Stomach smooth muscle (tissue), 2 donors: Measurements from ENCODE around the gene RNU6-1.

ENCODE experiments used
- H3K27ac ChIP-seq: one replicate; pipeline ENCODE4 v1.7.0; 2013; ENCODE audit warnings: mild to moderate bottlenecking, low read length, inconsistent platforms
- H3K27me3 ChIP-seq, 2 donors: one replicate each; pipeline ENCODE4 v1.7.0; 2013; ENCODE audit warnings: low read length in 2 of 2; ENCODE audit not compliant: insufficient read depth in 2 of 2, control insufficient read depth in 1 of 2
- H3K36me3 ChIP-seq, 2 donors: one replicate each; pipeline ENCODE4 v1.7.0; 2013; ENCODE audit warnings: low read length in 2 of 2; ENCODE audit not compliant: control insufficient read depth in 2 of 2, insufficient read depth in 2 of 2
- H3K4me1 ChIP-seq: one replicate; pipeline ENCODE4 v1.7.0; 2013; ENCODE audit warnings: low read length; ENCODE audit not compliant: control insufficient read depth, insufficient read depth
- H3K4me3 ChIP-seq, 2 donors: one replicate each; pipeline ENCODE4 v1.7.0; 2013; ENCODE audit warnings: low read length in 2 of 2
- H3K9ac ChIP-seq, 2 donors: one replicate each; pipeline ENCODE4 v1.7.0; 2013; ENCODE audit warnings: low read length in 2 of 2, mild to moderate bottlenecking in 1 of 2
- H3K9me3 ChIP-seq, 2 donors: one replicate each; pipeline ENCODE4 v1.7.0; 2013; ENCODE audit warnings: low read length in 2 of 2; ENCODE audit not compliant: control insufficient read depth in 2 of 2
- donor health status: healthy.
- donor health status: Pancreatic carcinoma.

RNU6-1 gene

DNA sequence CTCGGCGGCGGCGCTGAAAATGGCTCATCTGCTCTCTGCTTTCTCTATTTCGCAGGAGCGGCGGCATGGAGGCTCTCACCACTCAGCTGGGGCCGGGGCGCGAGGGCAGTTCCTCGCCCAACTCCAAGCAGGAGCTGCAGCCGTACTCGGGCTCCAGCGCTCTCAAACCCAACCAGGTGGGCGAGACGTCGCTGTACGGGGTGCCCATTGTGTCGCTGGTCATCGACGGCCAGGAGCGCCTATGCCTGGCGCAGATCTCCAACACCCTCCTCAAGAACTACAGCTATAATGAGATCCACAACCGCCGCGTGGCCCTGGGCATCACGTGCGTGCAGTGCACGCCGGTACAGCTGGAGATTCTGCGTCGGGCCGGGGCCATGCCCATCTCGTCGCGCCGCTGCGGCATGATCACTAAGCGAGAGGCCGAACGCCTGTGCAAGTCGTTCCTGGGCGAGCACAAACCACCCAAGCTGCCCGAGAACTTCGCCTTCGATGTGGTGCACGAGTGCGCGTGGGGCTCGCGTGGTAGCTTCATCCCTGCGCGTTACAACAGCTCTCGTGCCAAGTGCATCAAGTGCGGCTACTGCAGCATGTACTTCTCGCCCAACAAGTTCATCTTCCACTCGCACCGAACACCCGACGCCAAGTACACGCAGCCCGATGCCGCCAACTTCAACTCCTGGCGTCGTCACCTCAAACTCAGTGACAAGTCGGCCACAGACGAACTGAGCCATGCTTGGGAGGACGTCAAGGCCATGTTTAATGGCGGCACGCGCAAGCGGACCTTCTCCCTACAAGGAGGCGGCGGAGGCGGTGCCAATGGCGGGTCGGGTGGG lies 13.7 kb downstream of the RNU6-1 start:
- Histone ChIP-seq H3K27me3 (peaks cover 71 to 99% of the 10 kb centered on the region in 2 donors), H3K4me1 (peaks cover 46% of the 10 kb centered on the region), H3K27ac (no peak overlapping the region), H3K36me3 (no peaks in the 10 kb centered on the region), H3K9me3 (peaks cover 0 to 4% of the 10 kb centered on the region in 2 donors), H3K4me3 (peak overlapping the region in 1 of 2 donors; percentile 49), H3K9ac (no peak overlapping the region)

DNA sequence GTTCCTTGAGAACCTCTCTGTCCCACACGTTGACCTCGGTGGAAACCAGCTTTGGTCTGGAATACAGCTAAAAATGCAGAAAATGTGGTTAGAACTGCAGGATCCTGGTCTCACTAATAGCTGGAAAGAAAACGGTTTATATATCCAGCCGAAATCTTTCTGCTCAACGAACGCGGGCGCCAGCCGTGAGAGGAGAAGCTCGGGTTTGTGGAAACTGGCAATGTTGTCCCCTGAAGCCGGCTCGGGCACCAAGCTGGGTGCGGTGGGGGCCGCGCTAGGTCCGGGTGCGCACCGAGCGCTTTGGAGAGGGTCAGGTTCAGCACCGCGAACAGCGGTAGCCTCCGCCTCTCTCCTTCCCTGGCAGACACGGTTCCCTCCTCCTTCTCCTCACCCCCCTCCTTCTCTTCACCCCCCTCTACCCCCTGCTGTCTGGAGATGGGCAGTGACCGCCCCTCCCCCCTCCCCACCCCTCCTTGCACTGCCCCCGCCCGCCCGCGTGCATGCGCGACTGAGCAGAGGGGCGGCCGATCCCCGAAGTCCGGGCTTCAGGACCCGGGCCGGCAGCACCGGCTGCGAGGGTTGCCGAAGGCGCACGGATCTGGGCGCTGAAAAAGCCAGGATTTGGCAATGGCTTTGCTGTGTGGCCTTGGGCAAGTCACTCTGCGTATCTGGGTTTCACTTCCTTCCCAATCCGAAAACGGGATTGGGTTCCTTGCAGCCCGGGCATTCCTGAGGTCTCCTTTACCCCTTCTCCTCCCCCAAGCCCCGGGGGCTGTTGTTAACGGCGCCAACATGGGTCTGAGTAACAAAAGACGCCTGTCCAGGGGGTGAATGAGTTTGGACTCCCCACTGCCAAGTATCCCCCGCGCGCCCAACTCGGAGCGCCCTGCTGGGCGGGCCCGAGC lies 14.6 kb downstream of the RNU6-1 start, which contains the start of gene SKOR1:
Gene SKOR1 (plus strand): TSS at position 534 of the 905 bp plus-strand sequence. CDS start 94 bp downstream, at position 628.
- H3K27me3 ChIP-seq: peaks cover 71 to 99% of the 10 kb centered on the region in 2 donors
- H3K9ac ChIP-seq: no peak within 1 kb of the TSS
- H3K4me3 ChIP-seq: peak within 1 kb of the TSS in 1 of 2 donors; percentile 49
- peaks cover 0 to 4% of the 10 kb centered on the region in 2 donors for H3K9me3 ChIP-seq
- H3K36me3 ChIP-seq: no peaks in the 10 kb centered on the region
- H3K4me1 ChIP-seq: peaks cover 52% of the 10 kb centered on the region
- H3K27ac ChIP-seq: no peak within 1 kb of the TSS

DNA sequence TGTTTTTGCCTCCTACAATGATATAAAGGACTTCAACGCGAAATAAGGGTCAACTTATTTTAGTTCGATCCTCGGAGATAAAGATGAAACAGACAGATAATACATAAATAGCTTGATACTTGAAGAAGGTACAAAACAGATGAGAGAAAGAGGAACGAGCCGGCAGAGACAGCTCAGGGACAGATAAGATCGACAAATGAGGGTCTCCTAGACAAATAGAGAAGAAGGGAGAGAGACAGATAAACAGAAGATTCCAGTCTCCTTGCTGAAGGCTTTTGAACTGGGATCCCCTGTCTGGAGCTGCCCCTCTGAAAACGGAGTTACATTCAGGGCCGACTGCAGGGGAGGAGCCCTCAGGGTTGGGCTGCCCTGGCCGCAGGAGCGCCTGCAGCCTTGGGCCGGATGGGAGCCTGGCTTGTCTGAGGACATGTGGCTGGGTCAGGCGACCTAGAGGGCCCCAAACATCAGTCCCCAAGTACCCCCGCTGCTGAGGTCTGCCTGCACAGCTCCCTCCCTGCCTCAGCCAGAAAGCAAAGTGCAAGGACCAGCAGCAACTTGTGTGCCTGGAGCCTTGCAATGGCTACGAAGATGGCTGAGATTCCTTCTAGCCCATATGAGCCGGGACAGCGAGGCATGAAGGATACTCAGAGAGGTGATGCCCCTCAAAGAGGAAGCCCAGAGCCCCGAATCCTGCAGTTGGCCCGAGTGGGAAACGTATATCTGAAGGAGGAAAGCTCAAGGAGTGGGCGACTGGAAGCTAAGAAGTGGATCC lies 15.5 kb downstream of the RNU6-1 start:
- H3K9ac ChIP-seq: no peak overlapping the region
- peaks cover 0 to 4% of the 10 kb centered on the region in 2 donors for H3K9me3 ChIP-seq
- peaks cover 72 to 99% of the 10 kb centered on the region in 2 donors for H3K27me3 ChIP-seq
- no peaks in the 10 kb centered on the region for H3K36me3 ChIP-seq
- no peak overlapping the region for H3K4me3 ChIP-seq
- peaks cover 54% of the 10 kb centered on the region for H3K4me1 ChIP-seq
- H3K27ac ChIP-seq: no peak overlapping the region

DNA sequence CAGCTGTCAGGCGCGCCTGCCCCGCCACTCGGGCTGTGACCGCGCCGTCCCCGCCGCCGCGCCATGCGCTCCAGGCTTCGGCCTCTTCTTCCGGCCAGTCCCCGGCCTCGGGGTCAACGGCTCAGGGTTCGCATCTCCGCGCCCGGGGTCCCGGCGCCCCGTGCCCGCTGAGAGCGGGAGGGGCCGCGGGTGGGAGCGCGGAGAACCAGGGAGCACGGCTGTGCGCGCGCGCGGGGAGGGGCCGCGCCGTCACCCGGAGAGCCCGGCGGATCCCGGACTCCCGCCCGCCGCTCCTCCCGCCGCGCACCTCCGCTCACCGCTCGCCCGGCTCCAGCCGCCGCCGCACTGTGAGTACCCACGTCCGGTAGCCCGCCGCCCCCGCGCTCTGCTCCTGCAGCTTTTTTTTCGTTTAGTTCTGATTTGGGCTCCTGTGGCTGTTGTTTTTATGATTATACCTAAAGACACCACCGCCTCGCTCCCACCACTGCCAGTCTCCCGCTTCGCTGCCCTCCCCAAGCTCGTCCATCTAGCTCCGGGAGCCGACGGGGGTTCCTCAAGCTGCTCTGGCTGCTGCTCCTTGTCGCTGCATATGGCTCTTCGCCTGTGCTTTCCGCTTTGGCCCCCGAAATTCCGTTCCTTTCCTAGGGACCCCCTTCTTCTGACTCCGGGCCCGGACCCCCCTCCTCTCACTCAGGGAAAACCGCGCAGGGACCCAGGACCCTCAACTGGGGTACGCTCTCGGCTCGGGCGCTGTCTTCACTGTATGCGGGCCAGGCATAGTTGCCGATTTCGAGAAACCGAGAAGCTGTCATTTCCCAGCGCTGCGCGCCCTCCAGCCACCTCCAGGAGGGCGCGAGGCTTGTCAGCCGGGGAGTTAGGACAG lies 16.3 kb downstream of the RNU6-1 start:
- Histone ChIP-seq H3K4me1 (peaks cover 52% of the 10 kb centered on the region), H3K9me3 (peaks cover 0 to 4% of the 10 kb centered on the region in 2 donors), H3K36me3 (no peaks in the 10 kb centered on the region), H3K27me3 (peaks cover 69 to 96% of the 10 kb centered on the region in 2 donors), H3K4me3 (no peak overlapping the region), H3K9ac (no peak overlapping the region), H3K27ac (no peak overlapping the region)

DNA sequence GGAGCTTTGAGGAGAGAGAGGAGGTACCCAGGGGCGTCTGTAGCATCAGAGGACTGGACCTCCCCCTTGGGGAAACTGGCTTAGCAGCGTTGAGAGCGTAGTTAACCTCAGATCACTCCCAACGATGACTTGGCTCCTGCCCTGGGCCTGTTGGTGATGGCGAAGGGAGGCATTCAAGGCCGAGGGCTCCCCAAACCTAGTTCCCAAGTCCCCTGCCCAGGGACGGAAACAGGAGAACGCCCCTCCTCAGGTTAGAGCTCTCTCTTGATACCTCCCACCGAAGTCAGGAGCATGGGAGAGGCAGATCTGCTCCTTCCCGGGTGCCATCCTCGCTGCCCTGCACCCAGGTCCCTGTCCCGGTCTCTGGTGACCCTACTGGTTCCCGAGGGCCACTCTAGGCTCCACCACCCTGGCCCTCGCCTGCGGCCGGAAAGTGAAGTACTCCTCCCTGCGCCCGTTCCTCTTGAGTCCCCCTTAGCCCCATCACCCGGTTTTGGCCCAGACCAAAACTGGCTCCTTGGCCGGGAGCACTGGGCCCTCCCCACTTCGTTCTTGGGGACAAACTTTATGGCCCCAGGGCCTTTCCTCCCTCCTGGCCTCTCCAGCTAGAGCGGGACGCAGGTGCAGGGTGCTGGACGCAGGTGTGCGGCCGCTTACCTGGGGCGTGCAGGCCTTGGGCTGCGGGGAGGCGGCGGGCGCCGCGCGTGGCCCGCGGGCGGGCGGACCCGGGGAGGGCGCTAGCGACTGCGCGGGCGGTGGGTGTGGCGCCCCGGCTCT lies 17.1 kb downstream of the RNU6-1 start:
- H3K4me1 ChIP-seq: peaks cover 44% of the 10 kb centered on the region
- H3K27ac ChIP-seq: no peak overlapping the region
- H3K27me3 ChIP-seq: peaks cover 69 to 95% of the 10 kb centered on the region in 2 donors
- no peak overlapping the region for H3K4me3 ChIP-seq
- H3K9ac ChIP-seq: no peak overlapping the region
- H3K9me3 ChIP-seq: peaks cover 0 to 4% of the 10 kb centered on the region in 2 donors
- no peaks in the 10 kb centered on the region for H3K36me3 ChIP-seq

DNA sequence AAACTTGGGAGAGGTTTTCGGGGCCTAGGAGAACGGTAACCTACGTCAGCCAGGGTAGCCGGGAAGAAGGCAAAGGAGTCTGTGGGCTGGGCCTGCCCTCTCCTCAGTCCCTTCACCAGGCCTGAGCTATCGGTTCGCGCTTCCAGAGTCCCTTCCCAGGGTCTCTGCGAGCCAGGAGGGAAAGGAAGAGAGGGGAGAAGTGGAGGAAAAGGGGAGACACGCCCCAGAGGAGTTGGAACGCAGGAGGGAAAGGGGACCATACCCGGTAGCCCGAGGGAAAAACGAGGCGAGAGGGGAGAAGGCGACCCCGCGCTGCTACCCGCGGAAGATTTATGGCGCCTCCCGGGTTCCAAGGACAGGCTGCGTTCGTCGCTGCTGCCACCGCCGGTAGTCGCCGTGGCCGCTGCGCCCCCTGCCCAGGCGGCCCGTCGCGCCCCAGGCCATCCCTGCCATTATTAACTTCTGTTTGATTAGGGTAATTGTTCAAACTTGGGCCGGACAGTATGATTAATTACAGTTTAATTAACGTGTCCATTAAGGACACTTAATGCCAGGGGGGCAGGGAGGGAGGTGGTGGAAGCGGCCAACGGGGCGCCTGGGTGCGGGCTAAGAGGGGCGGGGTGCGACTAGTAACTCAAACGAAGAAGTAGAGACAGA lies 17.9 kb downstream of the RNU6-1 start:
- H3K27me3 ChIP-seq: peaks cover 71 to 86% of the 10 kb centered on the region in 2 donors
- H3K27ac ChIP-seq: no peak overlapping the region
- no peaks in the 10 kb centered on the region for H3K36me3 ChIP-seq
- H3K9ac ChIP-seq: no peak overlapping the region
- peaks cover 40% of the 10 kb centered on the region for H3K4me1 ChIP-seq
- H3K9me3 ChIP-seq: peaks cover 0 to 4% of the 10 kb centered on the region in 2 donors
- H3K4me3 ChIP-seq: no peak overlapping the region

DNA sequence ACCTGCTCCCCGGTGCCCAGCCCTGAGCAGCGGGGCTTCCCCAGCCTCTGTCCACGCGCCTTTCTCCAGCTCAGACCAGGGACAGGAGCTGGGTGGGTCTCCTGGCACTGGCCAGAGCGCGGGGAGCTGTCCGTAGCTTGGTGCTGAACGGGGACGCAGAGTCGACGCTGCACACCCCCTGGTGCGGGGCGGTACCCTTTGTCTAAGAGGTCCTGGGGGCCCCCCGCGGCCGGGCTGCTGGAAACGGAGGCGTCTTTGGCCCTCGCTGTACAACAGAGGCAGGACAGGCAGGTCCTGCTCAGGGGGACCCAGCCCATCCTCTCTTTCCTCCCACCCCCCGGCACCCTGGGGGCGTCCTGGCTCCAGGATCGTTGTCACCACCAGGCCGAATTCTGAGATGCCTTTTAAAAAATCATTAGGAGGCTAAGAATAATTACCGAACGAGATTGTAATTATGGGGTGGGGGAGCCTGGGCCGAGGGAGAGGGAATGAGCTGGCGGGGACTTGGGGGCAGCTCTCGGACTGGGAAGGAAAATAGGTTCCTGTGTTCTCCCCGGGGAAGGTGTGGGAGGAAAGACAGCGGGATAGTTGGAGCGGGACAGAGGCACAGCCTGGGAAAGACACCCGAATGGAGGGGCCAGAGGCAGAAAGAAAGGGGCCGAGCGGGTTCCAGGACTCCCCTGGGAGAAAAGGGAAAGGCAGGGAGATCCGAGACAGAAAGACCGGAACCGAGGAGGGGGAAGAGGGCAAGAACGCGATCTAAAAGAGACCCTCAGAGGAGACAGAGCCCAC lies 18.7 kb downstream of the RNU6-1 start:
- Histone ChIP-seq H3K4me1 (peaks cover 34% of the 10 kb centered on the region), H3K4me3 (no peak overlapping the region), H3K27me3 (peaks cover 67 to 79% of the 10 kb centered on the region in 2 donors), H3K9me3 (peaks cover 3 to 4% of the 10 kb centered on the region in 2 donors), H3K36me3 (no peaks in the 10 kb centered on the region), H3K9ac (no peak overlapping the region), H3K27ac (no peak overlapping the region)

DNA sequence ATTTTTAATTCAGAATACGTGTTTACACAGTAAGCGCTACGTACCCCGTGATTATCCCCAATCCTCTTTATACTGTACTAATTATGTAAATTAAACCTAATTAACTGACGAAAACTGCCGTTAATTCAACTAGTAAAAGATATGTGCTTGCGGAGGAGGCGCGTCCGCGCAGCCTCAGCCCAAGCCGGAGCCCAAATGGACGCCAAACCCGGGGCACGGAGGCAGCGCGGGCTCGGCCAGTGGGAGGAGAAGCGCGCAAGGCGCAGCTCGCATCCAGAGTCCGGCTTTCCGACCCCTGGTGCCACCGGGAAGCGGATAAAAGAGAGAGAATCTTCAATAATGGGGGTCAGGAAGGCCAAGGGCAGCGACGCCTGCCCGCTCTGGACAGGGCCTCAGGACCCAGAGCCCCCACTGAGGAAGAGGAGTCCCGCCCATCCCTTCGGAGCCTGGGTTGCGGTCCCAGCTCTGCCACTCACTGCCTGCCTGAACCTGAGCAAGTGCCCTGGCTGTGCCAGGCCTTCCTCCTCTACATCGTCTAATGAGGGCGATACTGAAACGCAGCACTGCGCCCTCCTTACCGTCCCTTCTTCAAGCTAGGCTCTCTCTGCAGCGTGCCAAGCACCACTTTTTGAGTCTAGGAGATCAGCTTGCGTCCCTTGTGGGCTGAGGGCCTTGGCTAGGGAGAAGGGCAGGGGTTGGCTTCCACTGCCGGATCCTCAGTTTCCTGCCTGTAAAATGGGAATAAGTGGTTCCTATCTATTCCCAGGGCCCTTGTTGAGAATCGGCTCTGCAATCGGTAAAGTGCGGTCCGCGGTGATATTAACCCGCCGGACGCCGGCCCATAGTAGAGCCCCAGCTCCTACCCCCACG lies 19.5 kb downstream of the RNU6-1 start:
- no peak overlapping the region for H3K4me3 ChIP-seq
- H3K27me3 ChIP-seq: peaks cover 60 to 71% of the 10 kb centered on the region in 2 donors
- no peak overlapping the region for H3K27ac ChIP-seq
- H3K9me3 ChIP-seq: peaks cover 3 to 9% of the 10 kb centered on the region in 2 donors
- no peaks in the 10 kb centered on the region for H3K36me3 ChIP-seq
- H3K9ac ChIP-seq: no peak overlapping the region
- peaks cover 26% of the 10 kb centered on the region for H3K4me1 ChIP-seq
